ENCODE results near the gene GPBP1.

DNA sequence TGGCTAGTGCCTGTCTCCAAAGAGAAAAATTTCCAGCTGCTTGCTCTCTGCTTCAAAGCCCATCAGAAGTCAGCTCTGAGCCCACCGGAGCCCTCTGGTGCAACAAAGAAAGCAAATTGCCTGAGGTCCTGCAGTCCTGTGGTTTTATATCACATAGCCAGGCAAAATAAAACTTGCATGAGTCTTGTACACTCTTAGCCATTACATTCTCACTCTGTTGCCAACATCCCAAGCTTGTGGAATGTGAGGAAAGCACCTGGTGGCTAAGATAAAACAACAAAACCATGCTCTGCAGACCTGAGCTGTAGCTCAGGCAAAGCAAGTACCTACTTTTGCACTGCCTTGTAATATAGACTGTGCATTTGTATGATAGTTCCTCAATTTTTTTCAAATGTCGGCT is 133.7 kb downstream of the GPBP1 start:
- TF ChIP-seq EZH2 (IDR thresholded peaks at IDR 0.05; ENCODE audit: insufficient read depth, poor library complexity, severe bottlenecking) (no peak), EZH2phosphoT487 (IDR thresholded peaks at IDR 0.05; ENCODE audit: insufficient read depth, low read depth) (no peak)

Data from GM23248 (cell line).